ENCODE measurements around the gene ADAMTSL2.

DNA sequence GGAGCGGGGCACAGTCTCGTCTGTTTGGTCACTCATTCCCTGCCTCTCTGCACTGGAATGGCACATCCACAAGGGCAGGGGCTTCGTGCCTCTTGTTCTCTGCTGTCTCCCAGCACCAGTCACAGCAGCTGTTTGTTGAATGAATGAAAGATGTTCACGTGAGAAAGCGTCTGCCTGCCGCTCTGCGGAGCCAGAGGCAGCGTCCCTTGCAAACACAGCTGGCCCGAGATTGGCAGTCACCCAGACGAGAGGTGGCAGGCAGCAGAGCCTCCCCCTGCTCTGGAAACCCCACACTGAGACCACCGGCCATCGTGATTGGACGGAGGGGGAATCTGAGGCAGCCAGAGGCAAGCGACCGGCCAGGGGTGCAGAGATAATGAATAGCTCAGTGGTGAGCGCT lies 80.7 kb downstream of the ADAMTSL2 start:
- TF ChIP-seq, protein P1, sequence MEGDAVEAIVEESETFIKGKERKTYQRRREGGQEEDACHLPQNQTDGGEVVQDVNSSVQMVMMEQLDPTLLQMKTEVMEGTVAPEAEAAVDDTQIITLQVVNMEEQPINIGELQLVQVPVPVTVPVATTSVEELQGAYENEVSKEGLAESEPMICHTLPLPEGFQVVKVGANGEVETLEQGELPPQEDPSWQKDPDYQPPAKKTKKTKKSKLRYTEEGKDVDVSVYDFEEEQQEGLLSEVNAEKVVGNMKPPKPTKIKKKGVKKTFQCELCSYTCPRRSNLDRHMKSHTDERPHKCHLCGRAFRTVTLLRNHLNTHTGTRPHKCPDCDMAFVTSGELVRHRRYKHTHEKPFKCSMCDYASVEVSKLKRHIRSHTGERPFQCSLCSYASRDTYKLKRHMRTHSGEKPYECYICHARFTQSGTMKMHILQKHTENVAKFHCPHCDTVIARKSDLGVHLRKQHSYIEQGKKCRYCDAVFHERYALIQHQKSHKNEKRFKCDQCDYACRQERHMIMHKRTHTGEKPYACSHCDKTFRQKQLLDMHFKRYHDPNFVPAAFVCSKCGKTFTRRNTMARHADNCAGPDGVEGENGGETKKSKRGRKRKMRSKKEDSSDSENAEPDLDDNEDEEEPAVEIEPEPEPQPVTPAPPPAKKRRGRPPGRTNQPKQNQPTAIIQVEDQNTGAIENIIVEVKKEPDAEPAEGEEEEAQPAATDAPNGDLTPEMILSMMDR (IDR thresholded peaks at IDR 0.05) = no peak
- TF ChIP-seq POLR2A (IDR thresholded peaks at IDR 0.05) = no peak

All from vagina (tissue), 2 donors.